ENCODE results near the gene AKT3.

DNA sequence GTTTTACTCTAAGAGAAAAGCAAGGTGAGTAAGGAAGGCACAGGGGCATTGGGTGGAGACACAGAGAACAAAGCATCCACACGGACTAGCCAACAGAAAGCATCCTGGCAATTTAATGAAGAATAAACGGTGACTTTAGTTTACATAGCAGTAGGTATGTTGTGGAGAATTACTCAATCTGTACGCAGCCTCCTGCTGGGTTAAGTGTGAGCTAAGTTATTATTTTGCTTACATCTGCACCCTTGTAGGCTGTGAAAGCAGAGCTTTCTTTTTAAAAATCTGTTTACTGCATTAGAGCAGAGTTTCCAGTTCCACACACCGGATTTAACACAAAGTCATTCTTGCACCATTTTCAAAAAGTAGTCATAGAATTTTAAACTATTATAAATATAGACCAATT lies 144.5 kb downstream of the AKT3 start:
- no peak for TF ChIP-seq CTCF (IDR thresholded peaks at IDR 0.05; ENCODE audit: low read length)
- no peak for TF ChIP-seq EZH2 (optimal IDR thresholded peaks at IDR 0.05; ENCODE audit: low read depth, low read length)

Data from MM.1S (cell line).